ENCODE data around the gene LPAR2. TPM values are rescaled to one million over a fixed set of nuclear protein-coding genes. Genes with fewer than 3 reads are reported as not detected.
A peak's percentile ranks its signal among the peaks of the same experiment; 100 is the strongest.

The LPAR2 gene
- total RNA-seq, 2 donors from 2014 or later = 60.4 to 81.7 TPM

DNA sequence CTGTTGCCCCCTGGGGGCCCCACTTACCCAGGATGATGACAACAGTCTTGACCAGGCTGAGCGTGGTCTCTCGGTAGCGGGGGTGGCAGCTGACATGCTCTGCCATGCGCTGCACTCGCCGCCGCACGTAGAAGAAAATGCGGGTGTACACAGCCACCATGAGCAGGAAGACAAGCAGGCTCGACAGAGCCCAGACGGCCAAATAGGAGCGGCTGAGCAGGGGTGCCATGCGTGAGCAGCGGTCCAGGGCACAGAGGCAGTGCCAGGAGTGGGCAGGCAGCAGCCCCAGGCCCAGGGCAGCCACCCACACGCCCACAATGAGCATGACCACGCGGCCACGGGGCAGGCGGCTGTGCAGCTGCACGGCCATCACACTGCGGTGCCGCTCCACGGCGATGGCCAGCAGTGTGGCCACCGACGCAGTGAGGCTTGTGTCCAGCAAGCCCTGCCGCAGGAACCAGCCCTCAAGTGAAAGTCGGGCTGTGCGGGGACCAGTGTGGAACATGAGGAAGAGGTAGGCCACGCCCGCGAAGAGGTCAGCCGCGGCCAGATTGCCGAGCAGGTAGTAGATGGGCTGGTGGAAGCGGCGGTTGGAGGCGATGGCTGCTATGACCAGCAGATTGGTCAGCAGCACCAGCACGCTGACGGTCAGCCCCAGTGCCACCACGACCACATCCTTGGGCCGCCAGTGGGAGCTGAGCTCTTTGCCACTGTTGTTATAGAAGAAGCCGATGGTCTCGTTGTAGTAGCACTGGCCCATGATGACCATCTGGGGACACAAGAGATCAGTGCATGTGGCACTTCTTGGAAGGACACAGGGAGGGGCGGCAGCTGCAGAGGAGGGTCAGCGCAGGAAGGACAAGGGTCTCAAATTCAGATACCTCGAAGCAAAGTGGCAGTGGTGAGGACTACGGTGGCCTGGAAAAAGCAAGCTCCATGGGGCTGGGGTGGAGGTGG is 1.2 kb downstream of the LPAR2 start:
- no peaks in the 10 kb centered on the region for H3K9me3 Mint-ChIP-seq
- 93 to 95% methylated on average over 42 to 48 of the region's 48 CpGs for WGBS, 2 experiments (ENCODE audit: insufficient coverage in 1 of 2, insufficient read length in 1 of 2)
- no peaks in the 10 kb centered on the region for H3K27me3 Mint-ChIP-seq (ENCODE audit: insufficient read depth)
- Histone ChIP-seq H3K27ac (ENCODE audit: low read depth, low read length) (peak overlapping the region; percentile 26), H3K36me3 (ENCODE audit: control insufficient read depth, insufficient read depth, low read length) (peaks cover 38% of the 10 kb centered on the region), H3K27me3 (ENCODE audit: control insufficient read depth, insufficient read depth, low read length, poor library complexity, severe bottlenecking) (no peaks in the 10 kb centered on the region), H3K4me1 (ENCODE audit: control insufficient read depth, insufficient read depth, low read length) (peaks cover 10% of the 10 kb centered on the region), H3K9me3 (ENCODE audit: control insufficient read depth, low read length) (no peaks in the 10 kb centered on the region), H3K4me3 (ENCODE audit: low read length) (peak overlapping the region; percentile 90), H3K9ac (ENCODE audit: extremely low read depth, low read length, poor library complexity, severe bottlenecking) (peak overlapping the region; percentile 72)
- peaks cover 29% of the 10 kb centered on the region for H3K36me3 Mint-ChIP-seq (ENCODE audit: low read depth)
- peak; percentile 47 for DNase-seq
- peak overlapping the region; percentile 81 for H3K4me3 Mint-ChIP-seq
- TF ChIP-seq, protein P1, sequence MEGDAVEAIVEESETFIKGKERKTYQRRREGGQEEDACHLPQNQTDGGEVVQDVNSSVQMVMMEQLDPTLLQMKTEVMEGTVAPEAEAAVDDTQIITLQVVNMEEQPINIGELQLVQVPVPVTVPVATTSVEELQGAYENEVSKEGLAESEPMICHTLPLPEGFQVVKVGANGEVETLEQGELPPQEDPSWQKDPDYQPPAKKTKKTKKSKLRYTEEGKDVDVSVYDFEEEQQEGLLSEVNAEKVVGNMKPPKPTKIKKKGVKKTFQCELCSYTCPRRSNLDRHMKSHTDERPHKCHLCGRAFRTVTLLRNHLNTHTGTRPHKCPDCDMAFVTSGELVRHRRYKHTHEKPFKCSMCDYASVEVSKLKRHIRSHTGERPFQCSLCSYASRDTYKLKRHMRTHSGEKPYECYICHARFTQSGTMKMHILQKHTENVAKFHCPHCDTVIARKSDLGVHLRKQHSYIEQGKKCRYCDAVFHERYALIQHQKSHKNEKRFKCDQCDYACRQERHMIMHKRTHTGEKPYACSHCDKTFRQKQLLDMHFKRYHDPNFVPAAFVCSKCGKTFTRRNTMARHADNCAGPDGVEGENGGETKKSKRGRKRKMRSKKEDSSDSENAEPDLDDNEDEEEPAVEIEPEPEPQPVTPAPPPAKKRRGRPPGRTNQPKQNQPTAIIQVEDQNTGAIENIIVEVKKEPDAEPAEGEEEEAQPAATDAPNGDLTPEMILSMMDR (conservative IDR thresholded peaks at IDR 0.05) = no peak
- H3K4me1 Mint-ChIP-seq = peaks cover 16% of the 10 kb centered on the region
- H3K27ac Mint-ChIP-seq = peak overlapping the region; percentile 95

DNA sequence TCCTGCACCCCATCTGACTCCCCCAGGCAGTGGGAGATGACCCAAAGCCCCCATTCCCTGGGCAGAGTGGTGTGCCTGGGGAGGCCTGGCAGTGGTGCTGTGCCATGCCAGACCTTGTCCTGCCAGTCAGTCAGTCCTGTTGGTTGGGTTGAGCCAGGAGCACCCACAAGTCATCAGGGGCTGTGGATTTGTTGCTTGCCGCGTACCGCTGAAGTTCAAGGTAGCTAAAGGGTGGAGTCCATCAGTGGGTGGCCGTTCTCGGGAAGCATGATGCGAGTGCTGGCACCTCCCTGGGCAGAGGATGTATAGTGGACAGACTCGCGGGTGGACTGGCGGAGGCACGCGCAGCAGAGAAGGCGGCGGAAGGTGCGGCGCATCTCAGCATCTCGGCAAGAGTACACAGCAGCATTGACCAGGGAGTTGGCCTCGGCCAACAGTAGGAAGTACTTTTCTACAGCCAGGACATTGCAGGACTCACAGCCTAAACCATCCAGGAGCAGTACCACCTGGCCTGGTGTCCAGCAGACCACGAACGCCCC is 3.9 kb downstream of the LPAR2 start:
- no peak for DNase-seq
- TF ChIP-seq, protein P1 (conservative IDR thresholded peaks at IDR 0.05) = no peak
- Histone ChIP-seq H3K9ac (ENCODE audit: extremely low read depth, low read length, poor library complexity, severe bottlenecking) (no peak overlapping the region), H3K36me3 (ENCODE audit: control insufficient read depth, insufficient read depth, low read length) (peaks cover 34% of the 10 kb centered on the region), H3K4me3 (ENCODE audit: low read length) (no peak overlapping the region), H3K27me3 (ENCODE audit: control insufficient read depth, insufficient read depth, low read length, poor library complexity, severe bottlenecking) (no peaks in the 10 kb centered on the region), H3K9me3 (ENCODE audit: control insufficient read depth, low read length) (no peaks in the 10 kb centered on the region), H3K27ac (ENCODE audit: low read depth, low read length) (no peak overlapping the region), H3K4me1 (ENCODE audit: control insufficient read depth, insufficient read depth, low read length) (peaks cover 10% of the 10 kb centered on the region)
- WGBS, 2 experiments (ENCODE audit: insufficient coverage in 1 of 2, insufficient read length in 1 of 2) = 95 to 96% methylated on average over 18 to 19 of the region's 19 CpGs
- Mint-ChIP-seq H3K36me3 (ENCODE audit: low read depth) (peaks cover 35% of the 10 kb centered on the region), H3K27me3 (ENCODE audit: insufficient read depth) (peaks cover 6% of the 10 kb centered on the region), H3K9me3 (no peaks in the 10 kb centered on the region), H3K4me1 (peaks cover 16% of the 10 kb centered on the region), H3K4me3 (no peak overlapping the region), H3K27ac (no peak overlapping the region)

DNA sequence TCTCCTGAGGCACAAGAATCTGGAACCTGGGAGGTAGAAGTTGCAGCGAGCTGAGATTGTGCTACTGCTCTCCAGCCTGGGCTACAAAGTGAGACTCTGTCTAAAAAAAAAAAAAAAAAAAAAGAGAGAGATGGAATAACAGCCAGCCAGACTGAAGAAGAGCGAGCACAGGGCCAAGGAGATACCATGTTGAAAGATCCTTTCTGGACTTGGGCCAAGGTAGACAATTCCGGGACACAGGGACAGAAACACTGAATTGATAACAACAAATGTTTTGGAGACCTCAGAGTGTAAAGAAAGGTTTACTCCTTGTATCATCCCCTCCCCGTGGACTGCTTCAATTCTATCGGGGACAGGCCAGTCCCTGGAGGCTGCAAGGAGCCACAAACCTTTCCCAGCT is 4.6 kb downstream of the LPAR2 start:
- Mint-ChIP-seq H3K4me1 (peaks cover 14% of the 10 kb centered on the region), H3K27ac (no peak overlapping the region), H3K9me3 (no peaks in the 10 kb centered on the region), H3K27me3 (ENCODE audit: insufficient read depth) (peaks cover 6% of the 10 kb centered on the region), H3K36me3 (ENCODE audit: low read depth) (peaks cover 34% of the 10 kb centered on the region), H3K4me3 (no peak overlapping the region)
- peaks cover 10% of the 10 kb centered on the region for H3K4me1 ChIP-seq (ENCODE audit: control insufficient read depth, insufficient read depth, low read length)
- 93 to 95% methylated on average over 5 of the region's 5 CpGs for WGBS, 2 experiments (ENCODE audit: insufficient coverage in 1 of 2, insufficient read length in 1 of 2)
- H3K27me3 ChIP-seq (ENCODE audit: control insufficient read depth, insufficient read depth, low read length, poor library complexity, severe bottlenecking) = no peaks in the 10 kb centered on the region
- peaks cover 34% of the 10 kb centered on the region for H3K36me3 ChIP-seq (ENCODE audit: control insufficient read depth, insufficient read depth, low read length)
- H3K9me3 ChIP-seq (ENCODE audit: control insufficient read depth, low read length) = no peaks in the 10 kb centered on the region
- TF ChIP-seq, protein P1 (conservative IDR thresholded peaks at IDR 0.05) = no peak
- H3K9ac ChIP-seq (ENCODE audit: extremely low read depth, low read length, poor library complexity, severe bottlenecking) = no peak overlapping the region
- no peak overlapping the region for H3K4me3 ChIP-seq (ENCODE audit: low read length)
- H3K27ac ChIP-seq (ENCODE audit: low read depth, low read length) = no peak overlapping the region
- no peak for DNase-seq
